ENCODE data around the gene AP2A2.

AP2A2 gene

DNA sequence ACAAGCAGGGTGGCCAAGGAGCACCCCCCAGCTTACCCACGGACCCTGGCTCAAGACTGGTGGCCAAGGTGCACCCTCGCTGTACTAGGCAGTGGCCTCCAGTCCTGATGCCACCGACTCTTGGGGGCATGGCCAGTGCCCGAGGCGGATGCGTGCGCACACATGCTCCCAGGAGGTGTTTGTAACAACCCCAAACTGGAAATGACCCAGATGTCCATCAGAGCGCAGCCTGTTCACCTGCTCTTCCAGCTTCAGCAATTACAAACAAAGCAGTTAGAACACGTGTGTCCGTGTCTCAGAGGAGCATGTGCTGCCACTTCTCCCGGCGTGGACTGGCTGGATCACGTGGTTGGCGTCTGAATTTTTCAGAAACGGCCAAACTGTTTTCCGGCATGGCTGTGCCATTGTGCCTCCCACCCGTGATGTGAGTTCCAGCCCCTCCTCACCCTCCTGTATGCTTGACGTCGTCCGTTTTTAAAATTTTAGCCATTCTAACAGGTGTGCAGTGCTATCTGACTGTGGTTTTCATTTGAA lies 118.0 kb downstream of the AP2A2 start:
- H3K4me1 ChIP-seq (ENCODE audit: control extremely low read depth in 1 of 4, control insufficient read depth in 4 of 4, insufficient read depth in 4 of 4, low read length in 3 of 4) = peaks cover 0 to 2% (median 1%) of the 10 kb centered on the region in 4 experiments
- ChIA-PET POLR2A (no interaction called here), CTCF (no interaction called here)
- no peak for DNase-seq
- H3K27me3 ChIP-seq (replicated peaks in 2 of 5; ENCODE audit: control insufficient read depth in 4 of 5, insufficient read depth in 5 of 5, low read length in 4 of 5) = peaks cover 0 to 7% (median 5%) of the 10 kb centered on the region in 5 experiments
- H3K27ac ChIP-seq (ENCODE audit: insufficient read depth in 1 of 2, low read depth in 1 of 2, low read length in 2 of 2, poor library complexity in 1 of 2, severe bottlenecking in 2 of 2) = no peak overlapping the region
- H3K36me3 ChIP-seq (ENCODE audit: control insufficient read depth in 4 of 4, insufficient read depth in 4 of 4, low read length in 3 of 4) = no peaks in the 10 kb centered on the region
- no peaks in the 10 kb centered on the region for H3K9me3 ChIP-seq (ENCODE audit: control extremely low read depth in 1 of 5, control insufficient read depth in 4 of 5, insufficient read depth in 2 of 5, low read depth in 1 of 5, low read length in 4 of 5)
- WGBS (ENCODE audit: insufficient coverage) = 98% methylated on average over 19 of the region's 20 CpGs
- no peak overlapping the region for H3K4me3 ChIP-seq (ENCODE audit: control insufficient read depth in 1 of 7, extremely low read depth in 1 of 7, insufficient read depth in 4 of 7, low read depth in 2 of 7, low read length in 6 of 7)

DNA sequence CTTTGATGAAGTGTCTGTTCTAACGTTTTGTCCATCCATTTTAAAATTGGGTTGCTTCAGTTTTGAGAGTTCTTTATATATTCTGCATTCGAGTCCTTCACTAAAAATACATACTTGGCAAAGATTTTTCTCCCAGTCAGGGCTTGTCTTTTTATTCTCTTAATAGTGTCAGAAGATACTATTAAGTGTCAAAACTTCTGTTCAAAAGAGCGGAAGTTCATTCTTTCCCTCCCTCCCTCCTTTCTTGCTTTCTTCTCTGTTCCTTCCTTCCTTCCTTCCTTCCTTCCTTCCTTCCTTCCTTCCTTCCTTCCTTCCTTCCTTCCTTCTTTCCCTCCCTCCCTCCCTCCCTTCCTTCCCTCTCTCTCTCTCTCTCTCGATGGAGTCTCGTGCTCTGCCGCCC lies 118.5 kb downstream of the AP2A2 start:
- Histone ChIP-seq H3K4me1 (ENCODE audit: control extremely low read depth in 1 of 4, control insufficient read depth in 4 of 4, insufficient read depth in 4 of 4, low read length in 3 of 4) (peaks cover 0 to 8% (median 4%) of the 10 kb centered on the region in 4 experiments), H3K9me3 (ENCODE audit: control extremely low read depth in 1 of 5, control insufficient read depth in 4 of 5, insufficient read depth in 2 of 5, low read depth in 1 of 5, low read length in 4 of 5) (no peaks in the 10 kb centered on the region), H3K27ac (ENCODE audit: insufficient read depth in 1 of 2, low read depth in 1 of 2, low read length in 2 of 2, poor library complexity in 1 of 2, severe bottlenecking in 2 of 2) (no peak overlapping the region), H3K36me3 (ENCODE audit: control insufficient read depth in 4 of 4, insufficient read depth in 4 of 4, low read length in 3 of 4) (no peaks in the 10 kb centered on the region), H3K4me3 (ENCODE audit: control insufficient read depth in 1 of 7, extremely low read depth in 1 of 7, insufficient read depth in 4 of 7, low read depth in 2 of 7, low read length in 6 of 7) (no peak overlapping the region), H3K27me3 (replicated peaks in 2 of 5; ENCODE audit: control insufficient read depth in 4 of 5, insufficient read depth in 5 of 5, low read length in 4 of 5) (peaks cover 0 to 7% (median 5%) of the 10 kb centered on the region in 5 experiments)
- CTCF ChIA-PET = no interaction called here
- DNase-seq = no peak
- WGBS (ENCODE audit: insufficient coverage) = 90% methylated on average over 2 of the region's 6 CpGs
- POLR2A ChIA-PET = no interaction called here

DNA sequence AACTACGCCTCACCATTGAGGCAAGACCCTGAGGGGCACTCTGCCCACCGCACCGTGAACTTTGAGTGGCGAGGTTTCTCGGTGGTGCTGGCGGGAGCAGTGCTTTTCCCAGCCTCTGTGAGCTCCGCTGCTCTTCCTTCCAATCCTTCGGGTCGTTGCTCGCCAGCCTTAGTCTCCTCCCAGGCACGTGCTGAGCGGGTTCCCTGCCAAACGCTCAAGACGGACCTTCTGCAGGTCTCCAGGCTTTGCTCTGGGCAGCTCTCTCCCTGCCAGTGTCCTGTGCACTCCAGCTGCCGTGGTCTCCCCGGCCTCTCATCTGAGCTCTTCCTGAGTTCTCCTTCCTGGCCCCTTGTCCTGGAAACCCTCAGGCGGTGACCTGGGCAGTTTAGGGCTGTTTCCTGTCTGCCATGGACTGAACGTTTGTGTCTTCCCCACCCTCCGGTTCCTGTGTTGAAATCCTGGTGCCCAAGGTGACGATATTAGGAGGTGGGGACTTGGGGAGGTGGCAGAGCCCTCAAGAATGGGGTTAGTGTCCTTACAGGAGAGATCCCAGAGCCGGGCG lies 122.0 kb downstream of the AP2A2 start:
- Histone ChIP-seq H3K27me3 (replicated peaks in 2 of 5; ENCODE audit: control insufficient read depth in 4 of 5, insufficient read depth in 5 of 5, low read length in 4 of 5) (peaks cover 0 to 7% (median 5%) of the 10 kb centered on the region in 5 experiments), H3K27ac (ENCODE audit: insufficient read depth in 1 of 2, low read depth in 1 of 2, low read length in 2 of 2, poor library complexity in 1 of 2, severe bottlenecking in 2 of 2) (no peak overlapping the region), H3K4me1 (ENCODE audit: control extremely low read depth in 1 of 4, control insufficient read depth in 4 of 4, insufficient read depth in 4 of 4, low read length in 3 of 4) (peaks cover 0 to 28% (median 13%) of the 10 kb centered on the region in 4 experiments), H3K36me3 (ENCODE audit: control insufficient read depth in 4 of 4, insufficient read depth in 4 of 4, low read length in 3 of 4) (no peaks in the 10 kb centered on the region), H3K9me3 (ENCODE audit: control extremely low read depth in 1 of 5, control insufficient read depth in 4 of 5, insufficient read depth in 2 of 5, low read depth in 1 of 5, low read length in 4 of 5) (no peaks in the 10 kb centered on the region), H3K4me3 (ENCODE audit: control insufficient read depth in 1 of 7, extremely low read depth in 1 of 7, insufficient read depth in 4 of 7, low read depth in 2 of 7, low read length in 6 of 7) (no peak overlapping the region)
- CTCF ChIA-PET = interaction anchor here (1.1 kb wide), 1 partner anchor 199 kb away, joined by 3 read pairs; no protein-coding TSS in a partner anchor
- WGBS (ENCODE audit: insufficient coverage) = 67% methylated on average over 18 of the region's 22 CpGs
- DNase-seq = no peak
- POLR2A ChIA-PET = no interaction called here

DNA sequence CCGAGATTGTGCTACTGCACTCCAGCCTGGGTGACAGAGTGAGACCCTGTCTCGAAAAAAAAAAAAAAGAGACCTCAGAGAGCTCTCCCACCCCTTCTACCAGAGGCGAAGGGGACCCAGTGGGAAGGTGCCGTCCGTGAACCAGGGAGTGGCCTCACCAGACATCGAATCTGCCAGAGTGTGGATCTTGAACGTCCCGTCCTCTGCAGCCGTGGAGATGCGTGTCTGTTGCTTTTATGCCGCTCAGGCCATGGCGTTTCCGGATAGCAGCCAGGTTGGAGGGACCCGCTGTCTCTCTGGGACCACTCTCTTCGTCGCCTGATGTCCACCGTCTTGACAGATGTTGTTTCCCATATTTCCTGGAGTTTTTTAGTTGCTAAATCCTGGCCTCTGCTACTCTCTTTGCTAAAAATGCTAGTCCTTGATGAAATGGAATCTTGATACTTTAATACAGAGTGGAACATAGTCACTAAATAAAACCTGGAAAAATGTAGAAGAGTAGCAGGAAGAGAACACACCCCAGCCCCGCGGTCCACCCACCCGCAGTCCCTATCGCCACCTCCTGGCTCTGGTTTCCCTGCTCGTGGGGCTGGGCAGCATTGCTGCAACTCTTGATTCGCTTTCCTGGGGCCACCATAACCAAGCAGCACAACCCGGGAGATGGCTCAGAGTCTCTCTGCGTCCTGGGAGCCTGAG lies 122.9 kb downstream of the AP2A2 start:
- POLR2A ChIA-PET = no interaction called here
- Histone ChIP-seq H3K4me1 (ENCODE audit: control extremely low read depth in 1 of 4, control insufficient read depth in 4 of 4, insufficient read depth in 4 of 4, low read length in 3 of 4) (peaks cover 0 to 28% (median 13%) of the 10 kb centered on the region in 4 experiments), H3K36me3 (ENCODE audit: control insufficient read depth in 4 of 4, insufficient read depth in 4 of 4, low read length in 3 of 4) (no peaks in the 10 kb centered on the region), H3K9me3 (ENCODE audit: control extremely low read depth in 1 of 5, control insufficient read depth in 4 of 5, insufficient read depth in 2 of 5, low read depth in 1 of 5, low read length in 4 of 5) (no peaks in the 10 kb centered on the region), H3K27ac (ENCODE audit: insufficient read depth in 1 of 2, low read depth in 1 of 2, low read length in 2 of 2, poor library complexity in 1 of 2, severe bottlenecking in 2 of 2) (no peak overlapping the region), H3K4me3 (ENCODE audit: control insufficient read depth in 1 of 7, extremely low read depth in 1 of 7, insufficient read depth in 4 of 7, low read depth in 2 of 7, low read length in 6 of 7) (no peak overlapping the region), H3K27me3 (replicated peaks in 2 of 5; ENCODE audit: control insufficient read depth in 4 of 5, insufficient read depth in 5 of 5, low read length in 4 of 5) (peaks cover 0 to 7% (median 5%) of the 10 kb centered on the region in 5 experiments)
- CTCF ChIA-PET = interaction anchor here (1.1 kb wide), 1 partner anchor 200 kb away, joined by 3 read pairs; no protein-coding TSS in a partner anchor
- 79% methylated on average over 19 of the region's 25 CpGs for WGBS (ENCODE audit: insufficient coverage)
- DNase-seq = no peak

DNA sequence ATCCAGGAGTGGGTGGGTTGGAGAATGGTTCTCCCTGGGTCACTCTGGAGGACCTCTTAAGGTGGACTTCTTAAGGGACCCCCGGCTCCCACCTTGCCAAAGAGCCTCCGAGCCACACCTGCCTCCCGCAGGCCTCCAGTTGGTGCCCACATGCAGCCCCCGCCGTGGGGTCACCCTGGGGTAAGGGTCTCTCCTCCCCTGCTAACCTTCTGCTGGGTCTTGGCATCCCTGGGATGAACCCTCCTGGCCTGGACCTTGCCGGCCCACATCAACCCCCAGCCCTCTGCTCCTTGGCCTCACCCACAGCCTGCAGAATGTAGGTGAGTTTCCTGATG lies 123.4 kb downstream of the AP2A2 start:
- CTCF ChIA-PET = interaction anchor here (1.3 kb wide), 1 partner anchor 23 kb away, joined by 4 read pairs; no protein-coding TSS in a partner anchor
- Histone ChIP-seq H3K27me3 (replicated peaks in 2 of 5; ENCODE audit: control insufficient read depth in 4 of 5, insufficient read depth in 5 of 5, low read length in 4 of 5) (peaks cover 0 to 7% (median 5%) of the 10 kb centered on the region in 5 experiments), H3K36me3 (ENCODE audit: control insufficient read depth in 4 of 4, insufficient read depth in 4 of 4, low read length in 3 of 4) (no peaks in the 10 kb centered on the region), H3K27ac (ENCODE audit: insufficient read depth in 1 of 2, low read depth in 1 of 2, low read length in 2 of 2, poor library complexity in 1 of 2, severe bottlenecking in 2 of 2) (no peak overlapping the region), H3K9me3 (ENCODE audit: control extremely low read depth in 1 of 5, control insufficient read depth in 4 of 5, insufficient read depth in 2 of 5, low read depth in 1 of 5, low read length in 4 of 5) (no peaks in the 10 kb centered on the region), H3K4me1 (ENCODE audit: control extremely low read depth in 1 of 4, control insufficient read depth in 4 of 4, insufficient read depth in 4 of 4, low read length in 3 of 4) (peaks cover 0 to 28% (median 13%) of the 10 kb centered on the region in 4 experiments), H3K4me3 (ENCODE audit: control insufficient read depth in 1 of 7, extremely low read depth in 1 of 7, insufficient read depth in 4 of 7, low read depth in 2 of 7, low read length in 6 of 7) (no peak overlapping the region)
- no peak for DNase-seq
- POLR2A ChIA-PET = no interaction called here
- 96% methylated on average over 4 of the region's 6 CpGs for WGBS (ENCODE audit: insufficient coverage)

DNA sequence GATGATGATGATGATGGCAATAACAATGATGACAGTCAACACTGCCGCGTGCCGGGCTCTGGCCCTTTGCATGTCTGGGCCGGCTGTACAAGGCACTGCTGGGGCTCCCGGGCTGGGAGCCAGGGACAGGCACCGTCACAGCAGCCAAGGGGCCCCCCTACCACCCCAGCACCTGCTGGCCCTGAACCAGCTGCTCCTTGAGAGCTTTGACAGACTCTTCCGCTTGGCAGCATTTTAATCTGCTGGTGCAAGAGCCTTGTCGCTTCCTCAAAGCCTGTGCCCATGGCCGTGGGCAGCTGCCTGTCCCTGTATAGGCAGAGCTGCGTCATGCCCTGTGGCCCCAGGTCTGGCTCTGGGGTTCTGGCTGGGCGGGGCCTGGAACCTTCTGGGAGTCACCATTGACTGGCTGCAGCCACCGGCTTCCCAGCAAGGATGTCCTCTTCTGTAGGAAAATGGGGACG lies 123.8 kb downstream of the AP2A2 start:
- Histone ChIP-seq H3K4me3 (ENCODE audit: control insufficient read depth in 1 of 7, extremely low read depth in 1 of 7, insufficient read depth in 4 of 7, low read depth in 2 of 7, low read length in 6 of 7) (no peak overlapping the region), H3K4me1 (ENCODE audit: control extremely low read depth in 1 of 4, control insufficient read depth in 4 of 4, insufficient read depth in 4 of 4, low read length in 3 of 4) (peaks cover 0 to 28% (median 13%) of the 10 kb centered on the region in 4 experiments), H3K36me3 (ENCODE audit: control insufficient read depth in 4 of 4, insufficient read depth in 4 of 4, low read length in 3 of 4) (no peaks in the 10 kb centered on the region), H3K27ac (ENCODE audit: insufficient read depth in 1 of 2, low read depth in 1 of 2, low read length in 2 of 2, poor library complexity in 1 of 2, severe bottlenecking in 2 of 2) (no peak overlapping the region), H3K9me3 (ENCODE audit: control extremely low read depth in 1 of 5, control insufficient read depth in 4 of 5, insufficient read depth in 2 of 5, low read depth in 1 of 5, low read length in 4 of 5) (no peaks in the 10 kb centered on the region), H3K27me3 (replicated peaks in 2 of 5; ENCODE audit: control insufficient read depth in 4 of 5, insufficient read depth in 5 of 5, low read length in 4 of 5) (peaks cover 0 to 7% (median 5%) of the 10 kb centered on the region in 5 experiments)
- DNase-seq = peak; percentile 69 to 95 (median 90)
- WGBS (ENCODE audit: insufficient coverage) = 32% methylated on average over 13 of the region's 13 CpGs
- CTCF ChIA-PET = interaction anchor here (0.8 to 1.4 kb wide), 3 partner anchors 8 to 23 kb away, joined by 3 to 6 read pairs (median 4); no protein-coding TSS in a partner anchor
- POLR2A ChIA-PET = no interaction called here

All from common myeloid progenitor, CD34-positive (primary cell).